HFFc6 (cell line): ENCODE data around the gene PAK1. TPM values are rescaled to one million over a fixed set of nuclear protein-coding genes. Genes with fewer than 3 reads are reported as not detected.

Experiments used
- DNase-seq: peaks from one replicate; pipeline ENCODE4 v3.0.0-alpha.2; 2018
- H3K27ac Mint-ChIP-seq: 2 replicates; pipeline ENCODE4 v1.8.0; 2020; ENCODE audit warnings: mild to moderate bottlenecking, mixed read lengths
- H3K27me3 Mint-ChIP-seq: 2 replicates; pipeline ENCODE4 v1.8.0; 2021; ENCODE audit warnings: mild to moderate bottlenecking, moderate library complexity, mixed read lengths; ENCODE audit not compliant: insufficient read depth
- H3K36me3 Mint-ChIP-seq: 2 replicates; pipeline ENCODE4 v1.8.0; 2021; ENCODE audit warnings: low read depth, mixed read lengths
- H3K4me1 Mint-ChIP-seq: 2 replicates; pipeline ENCODE4 v1.8.0; 2020; ENCODE audit warnings: low read depth, mixed read lengths
- H3K4me3 Mint-ChIP-seq: 2 replicates; pipeline ENCODE4 v1.8.0; 2020; ENCODE audit warnings: mild to moderate bottlenecking, moderate library complexity, mixed read lengths
- H3K9me3 Mint-ChIP-seq: 2 replicates; pipeline ENCODE4 v1.8.0; 2020; ENCODE audit warnings: mild to moderate bottlenecking, mixed read lengths
- total RNA-seq, 6 experiments: library from RNA; stranded (reverse); fragmentation: NEBNext Ultra II Directional; extraction: Animal tissue kit (Norgen Biotek cat#: 25700); gene quantifications; 2 replicates in 1 of 6; 3 replicates in 5 of 6; pipeline ENCODE4 v1.2.3, GENCODE V29; 2021
- TF ChIP-seq, protein P1 (sequence below): fragments of 200-600 bp; sonication (generic); IDR thresholded peaks from 2 replicates; pipeline ENCODE4 v1.5.0; 2021; ENCODE audit warnings: antibody characterized with exemption, mild to moderate bottlenecking

Gene PAK1
- total RNA-seq, 6 experiments from 2014 or later: 41.7 to 52.2 (median 48.8) TPM

GRCh38 chr11:77446911-77447629, 26.8 kb downstream of the PAK1 start:
- Mint-ChIP-seq H3K4me3 (no peak overlapping the region), H3K4me1 (no peaks in the 10 kb centered on the region), H3K9me3 (no peaks in the 10 kb centered on the region), H3K27ac (no peak overlapping the region), H3K27me3 (peaks cover 18% of the 10 kb centered on the region), H3K36me3 (no peaks in the 10 kb centered on the region)
- no peak for DNase-seq
- TF ChIP-seq, protein P1, sequence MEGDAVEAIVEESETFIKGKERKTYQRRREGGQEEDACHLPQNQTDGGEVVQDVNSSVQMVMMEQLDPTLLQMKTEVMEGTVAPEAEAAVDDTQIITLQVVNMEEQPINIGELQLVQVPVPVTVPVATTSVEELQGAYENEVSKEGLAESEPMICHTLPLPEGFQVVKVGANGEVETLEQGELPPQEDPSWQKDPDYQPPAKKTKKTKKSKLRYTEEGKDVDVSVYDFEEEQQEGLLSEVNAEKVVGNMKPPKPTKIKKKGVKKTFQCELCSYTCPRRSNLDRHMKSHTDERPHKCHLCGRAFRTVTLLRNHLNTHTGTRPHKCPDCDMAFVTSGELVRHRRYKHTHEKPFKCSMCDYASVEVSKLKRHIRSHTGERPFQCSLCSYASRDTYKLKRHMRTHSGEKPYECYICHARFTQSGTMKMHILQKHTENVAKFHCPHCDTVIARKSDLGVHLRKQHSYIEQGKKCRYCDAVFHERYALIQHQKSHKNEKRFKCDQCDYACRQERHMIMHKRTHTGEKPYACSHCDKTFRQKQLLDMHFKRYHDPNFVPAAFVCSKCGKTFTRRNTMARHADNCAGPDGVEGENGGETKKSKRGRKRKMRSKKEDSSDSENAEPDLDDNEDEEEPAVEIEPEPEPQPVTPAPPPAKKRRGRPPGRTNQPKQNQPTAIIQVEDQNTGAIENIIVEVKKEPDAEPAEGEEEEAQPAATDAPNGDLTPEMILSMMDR: no peak

- Mint-ChIP-seq H3K27me3 (peaks cover 25% of the 10 kb centered on the region), H3K9me3 (no peaks in the 10 kb centered on the region), H3K4me1 (no peaks in the 10 kb centered on the region), H3K36me3 (no peaks in the 10 kb centered on the region), H3K4me3 (no peak overlapping the region), H3K27ac (no peak overlapping the region)
- TF ChIP-seq, protein P1: no peak
- no peak for DNase-seq
Observed at GRCh38 chr11:77444261-77444660, 29.6 kb downstream of the PAK1 start.

DNA sequence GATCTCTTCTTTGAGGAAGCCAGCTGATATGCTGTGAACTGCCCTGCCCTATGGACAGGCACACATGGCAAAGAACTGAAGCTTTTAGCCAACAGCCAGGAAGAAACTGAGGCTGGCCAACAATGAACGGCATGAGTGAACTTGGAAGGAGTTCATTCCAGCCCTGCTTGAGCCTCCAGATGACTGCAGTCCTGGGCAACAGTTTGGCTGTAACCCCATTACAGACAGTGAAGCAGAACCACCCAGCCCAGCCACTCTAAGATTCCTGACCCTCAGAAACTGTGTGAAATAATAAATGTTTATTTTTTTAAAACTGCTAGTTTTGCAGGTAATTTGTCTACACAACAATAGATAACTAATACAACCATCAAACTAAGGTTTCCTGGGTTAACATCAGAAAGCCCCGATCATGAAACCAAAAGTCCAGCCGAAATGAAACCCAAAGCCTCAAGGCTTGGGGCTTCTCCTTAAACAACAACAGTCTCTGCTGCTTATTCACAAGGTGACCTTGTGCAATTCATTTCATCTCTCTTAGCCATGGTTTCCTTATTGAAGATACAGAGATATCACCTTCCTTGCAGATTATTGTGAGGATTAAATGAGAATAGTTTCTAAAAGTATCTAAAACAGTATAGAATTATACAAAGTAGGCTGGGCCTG, 31.4 kb downstream of the PAK1 start:
- Mint-ChIP-seq H3K4me3 (no peak overlapping the region), H3K4me1 (no peaks in the 10 kb centered on the region), H3K9me3 (no peaks in the 10 kb centered on the region), H3K36me3 (no peaks in the 10 kb centered on the region), H3K27ac (no peak overlapping the region), H3K27me3 (peaks cover 27% of the 10 kb centered on the region)
- TF ChIP-seq, protein P1: no peak
- DNase-seq: no peak

- Mint-ChIP-seq H3K9me3 (no peaks in the 10 kb centered on the region), H3K27ac (no peak overlapping the region), H3K4me3 (no peak overlapping the region), H3K4me1 (no peaks in the 10 kb centered on the region), H3K27me3 (peaks cover 23% of the 10 kb centered on the region), H3K36me3 (no peaks in the 10 kb centered on the region)
- DNase-seq: no peak
- TF ChIP-seq, protein P1: no peak
Observed at GRCh38 chr11:77441426-77441825, 32.5 kb downstream of the PAK1 start.

DNA sequence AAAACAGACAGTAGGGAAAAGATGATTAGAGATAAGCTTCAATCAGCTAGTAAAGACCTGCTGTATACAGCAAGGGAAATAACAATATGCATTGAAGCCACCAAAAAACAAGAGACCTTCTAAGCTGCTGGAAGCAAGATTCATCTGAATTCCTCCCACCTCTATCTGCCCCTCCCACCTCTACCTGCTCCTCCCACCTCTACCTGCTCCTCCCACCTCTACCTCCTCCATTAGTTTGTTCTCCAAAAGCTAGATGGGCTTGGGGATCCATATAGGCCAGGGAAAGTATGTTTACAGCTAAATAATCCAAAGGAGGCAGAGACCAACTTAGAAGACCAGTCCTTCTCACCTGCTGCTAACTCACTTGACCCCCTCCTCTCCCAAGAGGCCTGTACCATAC, 33.2 kb downstream of the PAK1 start:
- H3K36me3 Mint-ChIP-seq: no peaks in the 10 kb centered on the region
- TF ChIP-seq, protein P1: no peak
- no peak for DNase-seq
- H3K27me3 Mint-ChIP-seq: peaks cover 23% of the 10 kb centered on the region
- no peak overlapping the region for H3K4me3 Mint-ChIP-seq
- no peak overlapping the region for H3K27ac Mint-ChIP-seq
- H3K9me3 Mint-ChIP-seq: no peaks in the 10 kb centered on the region
- H3K4me1 Mint-ChIP-seq: no peaks in the 10 kb centered on the region
